ENCODE data around the gene POLR3B.
"Not testable (repeated sequence)": the region's sequence is repeated elsewhere in the genome, so short reads cannot be mapped to it uniquely, and the experiment has no call there.

Gene POLR3B

DNA sequence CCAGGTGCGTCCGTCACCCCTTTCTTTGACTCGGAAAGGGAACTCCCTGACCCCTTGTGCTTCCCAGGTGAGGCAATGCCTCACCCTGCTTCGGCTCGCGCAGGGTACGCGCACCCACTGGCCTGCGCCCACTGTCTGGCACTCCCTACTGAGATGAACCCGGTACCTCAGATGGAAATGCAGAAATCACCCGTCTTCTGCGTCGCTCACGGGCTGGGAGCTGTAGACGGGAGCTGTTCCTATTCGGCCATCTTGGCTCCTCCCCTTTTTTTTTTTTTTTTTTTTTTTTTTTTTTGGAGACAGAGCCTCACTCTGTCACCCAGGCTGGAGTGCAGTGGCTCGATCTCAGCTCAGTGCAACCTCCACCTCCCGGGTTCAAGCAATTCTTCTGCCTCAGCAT, 120.1 kb downstream of the POLR3B start:
- DNase-seq = not testable (repeated sequence)

DNA sequence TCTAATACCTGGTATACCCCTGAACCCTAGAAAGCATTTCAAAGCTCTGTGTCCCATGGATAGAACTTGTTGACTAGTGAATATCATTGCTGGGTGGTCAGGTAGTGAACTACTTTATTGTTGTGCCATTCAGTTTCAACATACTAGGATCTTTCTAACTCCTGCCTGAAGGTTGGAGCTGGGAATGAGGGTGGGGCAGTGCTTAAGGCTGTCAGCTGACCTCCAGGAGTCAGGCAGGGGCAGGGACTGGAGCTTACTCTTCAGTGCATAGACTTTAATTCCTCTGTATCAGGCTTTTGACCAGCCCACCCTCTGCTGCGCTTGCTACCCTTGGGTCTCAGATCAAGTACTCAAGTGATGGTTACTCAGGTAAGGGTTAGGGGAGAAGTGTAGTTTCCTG, 122.7 kb downstream of the POLR3B start:
- no peak for DNase-seq

DNA sequence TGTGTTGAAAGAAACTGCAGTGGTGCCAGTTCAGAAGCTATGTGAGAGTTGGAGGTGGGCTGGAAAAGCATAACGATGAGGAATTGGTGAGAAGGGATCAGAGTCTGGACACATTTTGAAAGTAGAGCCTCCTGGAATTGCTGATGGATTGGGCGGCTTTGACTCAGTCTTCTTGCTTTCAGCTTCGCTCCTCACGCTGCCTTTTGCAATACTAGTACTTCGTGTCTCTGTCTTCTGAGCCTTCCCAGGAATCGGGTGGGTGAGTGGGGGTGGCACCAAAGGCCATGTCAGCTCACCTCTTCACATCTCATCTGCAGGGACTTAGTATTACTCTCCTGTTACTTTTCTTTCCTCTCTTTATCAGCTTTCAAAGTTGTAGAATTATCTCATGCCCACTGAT, 123.7 kb downstream of the POLR3B start:
- DNase-seq = no peak

GRCh38 chr12:106487664-106488063, 130.1 kb downstream of the POLR3B start:
- no peak for DNase-seq

GRCh38 chr12:106488884-106489283, 131.3 kb downstream of the POLR3B start:
- DNase-seq = no peak

- DNase-seq = no peak
Observed at GRCh38 chr12:106490264-106490663, 132.7 kb downstream of the POLR3B start.

DNA sequence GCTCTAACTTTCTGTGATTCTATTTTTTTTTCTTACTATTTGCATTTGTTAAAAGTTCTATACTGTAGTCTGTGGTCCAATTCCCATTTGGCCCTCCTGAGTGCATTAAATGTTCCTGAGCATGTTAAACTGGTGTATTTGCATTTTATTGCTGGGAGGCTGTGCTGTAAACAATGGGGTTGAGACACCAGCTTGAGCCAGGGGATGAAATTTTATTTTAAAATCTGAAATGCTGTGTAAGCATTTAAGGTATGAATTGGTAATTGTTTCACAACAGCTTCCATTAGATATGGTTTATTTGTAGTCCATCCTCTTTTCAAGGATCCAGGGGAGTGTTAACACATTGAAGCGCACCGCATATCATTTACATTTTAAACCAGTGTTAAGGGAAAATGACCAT, 135.3 kb downstream of the POLR3B start:
- DNase-seq = no peak

- no peak for DNase-seq
Observed at GRCh38 chr12:106493531-106493930, 136.0 kb downstream of the POLR3B start.

DNA sequence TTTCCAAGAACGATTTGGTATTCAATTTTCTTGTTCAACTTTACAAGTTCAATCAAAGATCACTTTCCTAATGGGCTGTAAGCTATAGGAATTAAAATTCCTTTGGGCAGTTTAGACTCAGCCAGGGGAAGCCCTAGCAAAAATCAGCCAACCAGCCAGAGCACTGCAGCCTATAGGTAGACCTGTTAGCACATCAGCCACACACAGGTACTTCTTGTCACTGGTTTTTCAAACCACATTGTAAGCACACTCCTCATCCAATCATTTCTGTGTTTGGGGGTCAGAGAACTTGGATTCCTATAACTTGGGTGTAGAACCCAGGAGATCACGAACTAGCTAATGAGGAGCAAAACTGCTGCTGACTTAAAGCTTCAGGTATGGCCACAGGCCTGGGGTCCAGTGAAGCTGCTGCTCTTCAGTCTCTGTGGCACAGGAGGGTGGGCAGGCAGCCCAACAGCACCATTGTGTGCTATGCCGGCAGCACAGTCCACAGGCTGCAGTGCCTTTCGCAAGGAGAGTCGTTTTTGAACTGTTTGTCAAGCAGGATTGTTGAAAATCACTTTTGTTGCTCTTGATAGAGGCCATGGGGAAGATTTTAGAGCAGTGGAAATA, 137.9 kb downstream of the POLR3B start:
- no peak for DNase-seq

DNA sequence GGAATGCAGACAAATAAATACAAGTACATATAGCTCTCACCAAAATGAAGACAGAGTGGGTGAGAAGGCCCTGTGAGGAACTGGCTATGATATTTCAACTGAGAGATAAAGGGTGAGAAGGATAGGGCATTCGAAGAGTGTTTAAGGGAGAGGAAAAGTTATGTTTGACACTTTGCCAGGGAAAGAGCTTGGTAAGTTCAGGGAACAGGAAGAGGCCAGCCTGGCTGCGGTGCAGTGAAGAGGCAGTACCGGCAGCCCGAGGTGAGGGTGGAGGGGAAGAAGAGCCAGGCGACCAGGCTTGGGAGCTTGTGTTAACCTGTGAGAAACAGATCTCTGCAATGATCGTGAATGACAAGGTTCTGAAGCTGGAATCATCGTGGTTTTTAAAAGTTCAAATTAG, 140.5 kb downstream of the POLR3B start:
- no peak for DNase-seq

DNA sequence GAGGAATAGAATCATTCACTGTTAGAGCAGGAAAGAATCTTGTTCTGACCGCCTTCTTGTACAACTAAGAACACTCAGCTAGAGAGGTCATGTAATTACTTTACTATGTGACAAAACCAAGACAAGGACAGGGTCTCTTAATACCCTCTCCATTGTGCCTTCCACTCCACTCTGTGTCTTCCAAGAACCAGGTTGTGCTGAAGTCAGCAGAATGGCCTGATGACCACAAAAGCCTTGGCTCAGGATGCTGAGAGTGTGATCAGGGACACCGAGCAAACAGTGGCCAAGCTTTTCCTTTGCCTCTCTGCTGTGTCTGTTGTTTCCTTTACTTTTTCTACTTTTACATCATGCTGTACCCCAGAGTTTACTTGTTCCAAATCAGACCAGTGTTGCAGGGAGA, 142.1 kb downstream of the POLR3B start:
- DNase-seq = no peak

- DNase-seq = no peak
Observed at GRCh38 chr12:106506691-106507090, 149.1 kb downstream of the POLR3B start.

DNA sequence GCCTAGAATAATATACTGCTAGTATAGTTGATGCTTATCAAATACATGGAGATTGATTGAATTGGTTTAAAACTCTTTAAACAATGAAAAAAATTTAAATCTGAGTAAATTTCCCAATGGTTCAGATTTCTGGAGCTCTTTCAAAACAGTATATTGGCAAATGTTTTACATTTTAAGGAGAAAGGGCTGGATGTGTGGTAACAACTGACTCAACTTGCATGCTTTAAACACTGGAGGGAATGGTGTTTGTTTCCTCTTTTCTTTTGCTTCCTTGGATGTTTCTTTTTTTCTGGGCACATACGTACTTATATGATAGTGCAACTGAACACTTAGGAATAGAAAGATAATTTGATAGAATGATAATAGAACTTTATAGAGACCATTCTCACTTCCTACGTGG, 151.4 kb downstream of the POLR3B start:
- no peak for DNase-seq

DNA sequence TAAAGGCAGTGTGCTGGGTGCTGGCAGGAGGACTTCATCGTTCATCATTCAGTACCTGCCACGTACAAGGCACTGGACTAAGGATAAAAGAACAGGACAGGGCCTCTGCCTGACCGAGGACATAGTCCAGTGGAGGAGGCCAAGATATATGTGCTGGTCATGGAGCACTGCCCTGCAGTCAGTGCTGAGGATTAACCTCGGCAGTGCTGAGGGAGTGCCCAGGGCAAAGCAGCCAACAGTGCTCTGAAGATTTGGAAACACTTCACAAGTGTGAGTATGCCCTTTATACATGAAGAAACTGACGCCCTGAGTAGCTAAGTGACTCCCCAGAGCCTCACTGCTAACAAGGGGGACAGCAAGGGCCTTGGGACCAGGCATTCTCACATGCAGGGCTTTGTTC, 153.8 kb downstream of the POLR3B start:
- no peak for DNase-seq

GRCh38 chr12:106517314-106517713, 159.8 kb downstream of the POLR3B start:
- no peak for DNase-seq

GRCh38 chr12:106519607-106520021, 162.1 kb downstream of the POLR3B start:
- DNase-seq = no peak

GRCh38 chr12:106521901-106522300, 164.4 kb downstream of the POLR3B start:
- no peak for DNase-seq

DNA sequence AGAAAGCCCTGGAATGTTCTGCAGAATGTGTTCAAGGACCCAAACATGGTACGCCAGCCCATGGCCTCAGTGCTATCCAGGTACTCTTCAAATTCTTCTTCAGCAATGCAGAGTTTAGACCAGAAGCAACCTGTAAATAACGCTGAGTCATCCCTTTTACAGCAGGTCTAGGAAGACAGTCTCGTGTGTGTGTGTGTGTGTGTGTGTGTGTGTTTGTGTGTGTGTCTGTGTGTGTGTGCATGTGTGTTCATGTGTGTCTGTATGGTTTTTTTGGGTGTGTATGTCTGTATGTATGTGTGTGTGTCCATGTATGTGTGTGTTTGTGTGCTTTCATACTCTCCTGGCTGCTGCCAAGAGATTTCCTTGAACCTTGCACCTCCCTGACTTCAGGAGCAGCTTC, 165.2 kb downstream of the POLR3B start:
- DNase-seq = no peak

DNA sequence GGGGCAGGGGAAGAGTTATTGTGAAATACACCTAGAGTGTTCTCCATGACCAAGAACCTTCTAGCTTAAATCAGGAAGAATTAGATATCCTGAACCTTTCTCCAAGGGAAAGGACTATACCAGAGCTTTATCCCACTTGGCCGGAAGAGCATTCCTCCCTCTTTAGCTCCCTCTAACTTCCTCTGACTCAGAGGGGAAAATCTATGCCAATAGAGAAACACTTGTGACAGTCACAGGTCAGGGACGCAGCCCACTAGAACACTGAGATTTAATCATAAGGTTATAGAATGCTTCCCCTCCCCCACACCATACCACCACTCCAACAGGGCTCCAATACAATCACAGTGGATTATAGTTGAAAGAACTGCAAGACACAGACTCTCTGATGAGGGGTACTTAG, 169.8 kb downstream of the POLR3B start:
- DNase-seq = no peak

DNA sequence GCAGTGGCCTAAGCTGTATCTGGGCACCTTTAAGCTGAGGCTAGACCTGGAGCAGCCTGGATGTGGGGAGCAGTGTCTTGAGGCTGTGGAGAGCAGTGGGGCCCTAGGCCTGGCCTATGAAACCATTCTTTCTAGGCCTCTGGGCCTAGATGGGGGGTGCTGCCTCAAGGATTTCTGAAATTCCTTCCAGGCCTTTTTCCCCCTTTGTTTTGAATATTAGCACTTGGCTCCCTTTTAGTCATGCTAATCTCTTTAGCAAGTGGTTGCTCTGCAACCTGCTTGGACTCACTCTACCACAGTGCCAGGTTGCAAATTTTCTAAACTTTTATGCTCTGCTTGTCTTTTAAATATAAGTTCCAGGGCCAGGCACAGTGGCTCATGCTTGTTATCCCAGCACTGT, 183.7 kb downstream of the POLR3B start:
- no peak for DNase-seq

DNA sequence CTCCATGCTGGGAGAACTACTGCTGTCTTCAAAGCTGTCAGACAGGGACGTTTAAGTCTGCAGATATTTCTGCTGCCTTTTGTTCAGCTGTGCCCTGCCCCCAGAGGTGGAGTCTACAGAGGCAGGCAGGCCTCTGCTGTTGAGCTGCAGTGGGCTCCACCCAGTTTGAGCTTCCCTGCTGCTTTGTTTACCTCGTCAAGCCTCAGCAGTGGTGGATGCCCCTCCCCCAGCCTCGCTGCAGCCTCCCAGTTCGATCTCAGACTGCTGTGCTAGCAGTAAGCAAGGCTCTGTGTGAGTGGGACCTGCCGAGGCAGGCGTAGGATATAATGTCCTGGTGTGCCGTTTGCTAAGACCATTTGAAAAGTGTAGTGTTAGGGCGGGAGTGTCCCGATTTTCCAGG, 193.9 kb downstream of the POLR3B start:
- no peak for DNase-seq

DNA sequence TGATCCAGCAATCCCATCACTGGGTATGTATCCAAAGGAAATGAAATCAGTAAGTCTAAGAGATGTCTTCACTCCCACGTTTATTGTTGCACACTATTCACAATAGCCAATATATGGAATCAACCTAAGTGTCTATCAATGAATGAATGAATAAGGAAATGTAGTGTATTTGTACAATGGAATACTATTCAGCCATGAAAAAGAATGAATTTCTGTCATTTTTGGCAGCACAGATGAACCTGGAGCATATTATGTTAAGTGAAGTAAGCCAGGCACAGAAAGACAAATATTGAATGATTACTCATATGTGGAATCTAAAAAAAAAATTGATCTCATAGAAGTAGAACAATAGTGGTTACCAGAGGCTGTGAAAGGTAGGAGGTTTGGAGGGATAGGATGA, 194.7 kb downstream of the POLR3B start:
- no peak for DNase-seq
